Motor neuron (in vitro differentiated cells): Measurements from ENCODE around the gene CIZ1. TPM values are rescaled to one million over a fixed set of nuclear protein-coding genes. Genes with fewer than 3 reads are reported as not detected.
A peak's percentile ranks its signal among the peaks of the same experiment; 100 is the strongest.
"Not testable (repeated sequence)": the region's sequence is repeated elsewhere in the genome, so short reads cannot be mapped to it uniquely, and the experiment has no call there.

Experiments
- ATAC-seq, 8 experiments: fragments of 200-7000 bp; cut with Tn5 transposase; replicated peaks in 6 of 8; 2 replicates each; pipeline ENCODE4 v1.8.0; 2021; ENCODE audit warnings: mild to moderate bottlenecking in 8 of 8, moderate library complexity in 8 of 8
- H3K27ac ChIP-seq, 2 donors: fragments of 250-450 bp; sonication (Bioruptor Pico); 2 replicates each; pipeline ENCODE4 v1.9.0; 2021; ENCODE audit warnings: antibody characterized with exemption in 2 of 2, mild to moderate bottlenecking in 2 of 2, moderate library complexity in 1 of 2
- H3K4me1 ChIP-seq, 2 donors: fragments of 250-450 bp; sonication (Bioruptor Pico); replicated peaks in 1 of 2; 2 replicates each; pipeline ENCODE4 v1.6.1; 2021; ENCODE audit warnings: antibody characterized with exemption in 2 of 2, mild to moderate bottlenecking in 2 of 2, moderate library complexity in 1 of 2
- H3K4me3 ChIP-seq, 5 donors: fragments of 250-450 bp; sonication (Bioruptor Pico); 2 replicates each; pipeline ENCODE4 v1.9.0; 2021; ENCODE audit warnings: antibody characterized with exemption in 5 of 5, mild to moderate bottlenecking in 5 of 5, moderate library complexity in 4 of 5
- WGBS, 10 experiments: fragments of 450-650 bp; shearing (Covaris generic); methylation state at CpG; one replicate each; pipeline ENCODE4 v1.0.0; 2022; 5-methylcytosine and 5-hydroxymethylcytosine counted together
- in situ Hi-C, 9 experiments: fragments of 400-800 bp; cut with MboI; loops; one replicate each; pipeline ENCODE4 v1.15.0; 2021; ENCODE audit warnings: low sequenced_read_pairs in 9 of 9, low pct_unique_long_range_greater_than_20kb in 2 of 9; ENCODE audit not compliant: unreplicated experiment in 9 of 9
- total RNA-seq, 8 experiments: library from RNA; unstranded; fragments of 300-600 nt; gene quantifications; 2 replicates each; pipeline versions ENCODE4 v1.2.3 to v1.2.4, GENCODE V29; 2022

The CIZ1 gene
- 10 to 100 TPM; 36.3 to 92.5 (median 70.9) TPM for total RNA-seq

DNA sequence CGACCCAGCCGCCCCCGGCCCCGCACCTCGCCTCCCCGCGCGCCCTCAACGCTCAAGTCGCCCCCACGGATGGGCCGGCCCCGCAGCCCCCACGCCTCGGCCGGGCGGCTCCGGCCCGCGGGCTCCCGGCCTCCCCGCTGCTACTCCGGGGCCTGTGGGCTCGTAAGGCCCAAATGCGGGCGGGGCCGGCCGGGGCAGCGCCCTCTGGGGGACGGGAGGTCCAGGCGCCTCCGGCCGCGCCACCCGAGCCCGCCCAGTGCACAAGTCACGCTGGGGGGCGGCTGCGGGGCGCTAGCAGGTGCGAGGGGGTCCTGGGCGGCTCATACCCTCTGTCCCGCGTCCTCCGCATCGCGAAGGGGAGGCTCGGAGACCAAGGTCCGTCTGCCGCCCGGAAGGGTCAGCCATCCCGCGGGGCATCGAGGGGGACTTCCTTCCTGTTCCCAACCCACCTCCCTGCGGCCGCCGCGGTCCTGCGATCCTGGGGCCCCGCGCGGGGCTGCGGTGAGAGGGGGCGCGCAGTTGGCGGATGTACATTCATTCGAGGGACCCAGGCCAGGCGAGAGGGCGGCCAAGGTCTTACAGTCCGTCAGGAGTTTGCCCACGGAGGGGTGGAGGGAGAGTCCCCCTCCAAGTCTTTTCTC is at the start of gene CIZ1:
Gene CIZ1 (minus strand): TSS at position 167 of the 641 bp plus-strand sequence. CDS start 715 bp downstream, outside the sequence.
- 0 to 6% (median 0%) methylated on average over 2 to 10 of the region's 71 CpGs; no CpG with 5 or more reads in 5 of the 10 experiments for WGBS, 10 experiments
- Histone ChIP-seq H3K4me1 (peaks cover 11 to 15% of the 10 kb centered on the region in 2 donors), H3K4me3 (peak within 1 kb of the TSS; percentile 79 to 100 (median 96)), H3K27ac (peak within 1 kb of the TSS; percentile 90 to 92)
- in situ Hi-C loops = no loop called here
- peak; percentile 58 to 92 (median 83) for ATAC-seq

DNA sequence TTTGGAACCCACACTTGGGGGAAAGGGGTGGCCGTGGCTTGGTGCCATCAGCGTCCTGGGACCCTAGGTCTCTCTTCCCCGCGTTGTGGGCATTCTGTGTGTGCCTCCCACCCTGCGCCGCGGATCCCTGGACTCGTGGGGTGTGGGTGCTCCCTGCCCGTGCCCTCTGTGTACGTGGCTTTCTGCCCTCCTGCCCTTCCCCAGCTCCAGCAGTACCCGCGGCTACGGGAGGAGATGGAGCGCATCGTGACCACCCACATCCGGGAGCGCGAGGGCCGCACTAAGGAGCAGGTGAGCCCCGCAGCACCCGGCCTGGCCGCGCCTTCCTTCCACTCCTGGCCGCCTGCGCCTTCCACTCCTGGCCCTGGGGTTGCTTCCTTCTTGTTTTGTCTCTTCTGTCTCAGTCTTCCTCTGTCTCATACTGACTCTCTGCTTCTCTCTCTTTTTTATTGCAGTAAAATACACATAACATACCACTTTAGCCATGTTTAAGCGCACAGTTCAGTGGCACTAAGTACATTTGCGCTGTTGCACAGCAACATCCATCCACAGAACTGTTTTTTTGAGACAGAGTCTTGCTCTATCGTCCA is 42.5 kb upstream of the CIZ1 start:
- Histone ChIP-seq H3K27ac (no peak overlapping the region), H3K4me1 (no peaks in the 10 kb centered on the region), H3K4me3 (no peak overlapping the region)
- in situ Hi-C loops = no loop called here
- ATAC-seq = peak in 2 of 8 experiments; percentile 17 to 34
- WGBS, 10 experiments = 0 to 100% (median 90%) methylated on average over 1 to 12 of the region's 28 CpGs; no CpG with 5 or more reads in 2 of the 10 experiments

DNA sequence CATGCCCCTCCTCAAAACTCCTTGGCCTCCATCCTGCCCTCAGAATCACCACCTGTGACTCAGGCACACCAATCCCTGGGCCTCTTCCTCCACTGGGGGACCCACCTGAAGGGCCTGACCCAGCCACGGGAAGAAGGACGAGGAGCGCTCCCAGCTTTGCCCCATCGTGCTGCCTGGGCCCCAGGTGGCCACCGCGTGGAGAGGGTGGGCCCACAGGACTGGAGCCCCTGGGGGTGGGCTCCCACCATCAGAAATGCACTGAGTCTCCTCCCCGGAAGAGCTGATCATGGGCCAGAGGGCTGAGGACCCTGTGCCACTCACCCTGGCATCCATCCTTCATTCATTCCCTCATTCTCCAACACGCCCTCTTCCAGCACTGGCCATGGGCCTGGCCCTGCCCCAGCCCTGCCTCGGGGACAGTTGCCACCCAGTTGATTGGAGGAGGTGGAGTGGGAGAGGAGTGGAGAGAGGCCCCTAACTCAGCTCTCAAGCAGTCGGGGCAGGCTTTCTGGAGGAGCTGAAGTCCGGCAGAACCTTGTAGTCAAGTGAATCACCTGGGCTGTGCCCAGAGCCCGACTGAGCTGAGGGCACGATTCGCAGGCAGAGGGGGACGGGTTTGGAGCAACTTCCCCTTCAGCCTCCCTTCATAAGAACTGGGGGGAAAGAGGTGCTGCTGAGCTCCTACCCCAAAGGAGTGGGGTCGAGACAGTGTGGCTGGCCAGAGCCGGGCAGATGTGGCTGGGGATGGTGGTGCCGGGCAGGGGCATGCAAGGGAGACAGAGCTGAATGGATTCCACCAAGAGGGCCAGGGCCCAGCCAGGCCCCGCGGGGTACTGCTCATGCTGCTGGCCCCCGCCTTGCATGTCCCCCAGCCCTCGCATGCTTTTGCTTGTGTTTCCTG is 41.4 kb upstream of the CIZ1 start:
- H3K27ac ChIP-seq = no peak overlapping the region

GRCh38 chr9:128231638-128232527 is 40.5 kb upstream of the CIZ1 start:
- ATAC-seq = peak in 7 of 8 experiments; percentile 14 to 73 (median 19)
- in situ Hi-C loops = no loop called here
- 20 to 100% (median 83%) methylated on average over 1 to 6 of the region's 16 CpGs; no CpG with 5 or more reads in 5 of the 10 experiments for WGBS, 10 experiments
- no peaks in the 10 kb centered on the region for H3K4me1 ChIP-seq
- no peak overlapping the region for H3K4me3 ChIP-seq
- no peak overlapping the region for H3K27ac ChIP-seq

More for the DNA sequence above, 41.4 kb upstream of the CIZ1 start:
- WGBS, 10 experiments = 53 to 100% (median 92%) methylated on average over 1 to 9 of the region's 22 CpGs; no CpG with 5 or more reads in 4 of the 10 experiments
- Histone ChIP-seq H3K4me3 (no peak overlapping the region), H3K4me1 (no peaks in the 10 kb centered on the region)
- ATAC-seq = peak in 6 of 8 experiments; percentile 8 to 38 (median 29)
- in situ Hi-C loops = no loop called here

GRCh38 chr9:128230897-128231296 is 39.5 kb upstream of the CIZ1 start:
- H3K4me1 ChIP-seq, in situ Hi-C loops, ATAC-seq, H3K27ac ChIP-seq, H3K4me3 ChIP-seq: not testable (repeated sequence)
- 31 to 100% (median 83%) methylated on average over 1 to 5 of the region's 7 CpGs; no CpG with 5 or more reads in 2 of the 10 experiments for WGBS, 10 experiments

GRCh38 chr9:128226412-128226801 is 35.0 kb upstream of the CIZ1 start:
- WGBS, 10 experiments = 79 to 100% (median 97%) methylated on average over 1 to 5 of the region's 5 CpGs; no CpG with 5 or more reads in 6 of the 10 experiments
- no peaks in the 10 kb centered on the region for H3K4me1 ChIP-seq
- H3K4me3 ChIP-seq = no peak overlapping the region
- in situ Hi-C loops = no loop called here
- no peak for ATAC-seq
- no peak overlapping the region for H3K27ac ChIP-seq

DNA sequence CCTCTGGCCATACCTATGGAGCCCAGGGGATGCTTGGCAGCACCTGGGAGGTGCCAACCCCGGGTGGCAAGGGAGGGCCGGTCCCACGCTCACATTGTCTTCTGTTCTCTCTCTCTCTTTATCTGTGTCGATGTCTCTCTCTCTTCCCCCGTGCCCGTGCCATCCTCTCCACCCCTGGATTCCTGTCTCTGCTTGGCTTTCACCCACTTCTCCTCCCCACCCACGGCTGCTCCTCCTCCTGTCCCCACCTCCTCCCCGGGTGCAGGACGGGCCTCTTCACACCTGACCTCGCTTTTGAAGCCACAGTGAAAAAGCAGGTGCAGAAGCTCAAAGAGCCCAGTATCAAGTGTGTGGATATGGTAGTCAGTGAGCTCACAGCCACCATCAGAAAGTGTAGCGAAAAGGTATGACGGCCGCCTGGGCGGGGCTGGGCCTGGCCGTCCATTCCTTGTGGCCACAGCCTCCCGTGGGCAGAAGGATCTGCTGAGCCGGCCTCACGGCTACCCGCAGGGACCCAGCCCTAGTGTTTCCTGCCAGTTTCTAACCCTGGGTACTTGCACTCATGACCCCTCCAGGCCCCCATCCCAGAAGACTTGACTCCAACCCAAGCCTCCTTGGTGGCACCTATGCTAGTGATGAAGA is 34.5 kb upstream of the CIZ1 start:
- WGBS, 10 experiments = 88% methylated on average over 5 of the region's 19 CpGs; no CpG with 5 or more reads in 9 of the 10 experiments

GRCh38 chr9:128224877-128225276 is 33.5 kb upstream of the CIZ1 start:
- Histone ChIP-seq H3K27ac (no peak overlapping the region), H3K4me3 (no peak overlapping the region), H3K4me1 (no peaks in the 10 kb centered on the region)
- 40 to 100% (median 100%) methylated on average over 1 to 2 of the region's 7 CpGs; no CpG with 5 or more reads in 5 of the 10 experiments for WGBS, 10 experiments
- ATAC-seq = peak in 3 of 8 experiments; percentile 5 to 9 (median 5)
- in situ Hi-C loops = no loop called here

More for the DNA sequence above, 34.5 kb upstream of the CIZ1 start:
- Histone ChIP-seq H3K4me1 (no peaks in the 10 kb centered on the region), H3K27ac (no peak overlapping the region), H3K4me3 (no peak overlapping the region)
- in situ Hi-C loops = no loop called here
- peak in 4 of 8 experiments; percentile 9 to 24 (median 16) for ATAC-seq

- 70 to 100% (median 94%) methylated on average over 1 to 4 of the region's 13 CpGs; no CpG with 5 or more reads in 3 of the 10 experiments for WGBS, 10 experiments
- Histone ChIP-seq H3K4me3 (no peak overlapping the region), H3K4me1 (peaks cover 7 to 8% of the 10 kb centered on the region in 2 donors), H3K27ac (no peak overlapping the region)
- peak in 1 of 8 experiments; percentile 9 for ATAC-seq
- in situ Hi-C loops = no loop called here
Measured at GRCh38 chr9:128222880-128223670, 31.7 kb upstream of the CIZ1 start.

DNA sequence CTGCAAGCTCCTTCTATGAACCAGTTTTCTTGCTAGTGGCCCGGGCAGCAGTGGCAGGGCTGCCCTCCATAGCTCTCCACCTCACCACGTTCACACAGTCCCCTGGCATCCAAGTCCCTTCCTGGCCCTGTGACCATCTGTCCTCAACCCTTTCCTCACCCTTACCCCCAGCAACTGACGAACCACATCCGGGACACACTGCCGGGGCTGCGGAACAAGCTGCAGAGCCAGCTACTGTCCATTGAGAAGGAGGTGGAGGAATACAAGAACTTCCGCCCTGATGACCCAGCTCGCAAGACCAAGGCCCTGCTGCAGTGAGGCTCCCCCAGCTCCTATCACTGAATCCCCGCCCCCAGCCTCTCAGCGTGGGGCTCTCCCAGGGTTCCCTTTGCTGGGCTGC is 30.7 kb upstream of the CIZ1 start:
- no peak for ATAC-seq
- 75 to 100% (median 88%) methylated on average over 1 to 3 of the region's 10 CpGs; no CpG with 5 or more reads in 6 of the 10 experiments for WGBS, 10 experiments
- H3K4me3 ChIP-seq = no peak overlapping the region
- in situ Hi-C loops = no loop called here
- peaks cover 15% of the 10 kb centered on the region in 2 donors for H3K4me1 ChIP-seq
- H3K27ac ChIP-seq = no peak overlapping the region

- 100% methylated on average over 1 of the region's 9 CpGs; no CpG with 5 or more reads in 8 of the 10 experiments for WGBS, 10 experiments
- in situ Hi-C loops = no loop called here
- ATAC-seq = no peak
- H3K4me1 ChIP-seq = peaks cover 35 to 37% of the 10 kb centered on the region in 2 donors
- H3K4me3 ChIP-seq = no peak overlapping the region
- no peak overlapping the region for H3K27ac ChIP-seq
Measured at GRCh38 chr9:128219831-128220230, 28.5 kb upstream of the CIZ1 start.
